Measurements from ENCODE around the gene IGFBP1. TPM values are rescaled to one million over a fixed set of nuclear protein-coding genes. Genes with fewer than 3 reads are reported as not detected.
"Not testable (repeated sequence)": the region's sequence is repeated elsewhere in the genome, so short reads cannot be mapped to it uniquely, and the experiment has no call there.

IGFBP1 gene
- not detected for total RNA-seq

DNA sequence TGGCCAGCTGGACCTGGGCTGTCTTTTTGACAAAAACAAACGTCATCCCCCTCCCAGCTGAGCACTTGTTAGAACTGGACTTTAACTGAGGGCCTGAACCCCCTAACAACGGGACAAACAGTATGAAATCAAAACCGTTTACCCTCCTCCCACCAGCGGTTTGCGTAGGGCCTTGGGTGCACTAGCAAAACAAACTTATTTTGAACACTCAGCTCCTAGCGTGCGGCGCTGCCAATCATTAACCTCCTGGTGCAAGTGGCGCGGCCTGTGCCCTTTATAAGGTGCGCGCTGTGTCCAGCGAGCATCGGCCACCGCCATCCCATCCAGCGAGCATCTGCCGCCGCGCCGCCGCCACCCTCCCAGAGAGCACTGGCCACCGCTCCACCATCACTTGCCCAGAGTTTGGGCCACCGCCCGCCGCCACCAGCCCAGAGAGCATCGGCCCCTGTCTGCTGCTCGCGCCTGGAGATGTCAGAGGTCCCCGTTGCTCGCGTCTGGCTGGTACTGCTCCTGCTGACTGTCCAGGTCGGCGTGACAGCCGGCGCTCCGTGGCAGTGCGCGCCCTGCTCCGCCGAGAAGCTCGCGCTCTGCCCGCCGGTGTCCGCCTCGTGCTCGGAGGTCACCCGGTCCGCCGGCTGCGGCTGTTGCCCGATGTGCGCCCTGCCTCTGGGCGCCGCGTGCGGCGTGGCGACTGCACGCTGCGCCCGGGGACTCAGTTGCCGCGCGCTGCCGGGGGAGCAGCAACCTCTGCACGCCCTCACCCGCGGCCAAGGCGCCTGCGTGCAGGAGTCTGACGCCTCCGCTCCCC lies at the start of gene IGFBP1:
Gene IGFBP1, plus strand, starts transcription at position 304 of the 808 bp plus-strand sequence. Its CDS starts 165 bp downstream, at position 469.
- no peak for DNase-seq

DNA sequence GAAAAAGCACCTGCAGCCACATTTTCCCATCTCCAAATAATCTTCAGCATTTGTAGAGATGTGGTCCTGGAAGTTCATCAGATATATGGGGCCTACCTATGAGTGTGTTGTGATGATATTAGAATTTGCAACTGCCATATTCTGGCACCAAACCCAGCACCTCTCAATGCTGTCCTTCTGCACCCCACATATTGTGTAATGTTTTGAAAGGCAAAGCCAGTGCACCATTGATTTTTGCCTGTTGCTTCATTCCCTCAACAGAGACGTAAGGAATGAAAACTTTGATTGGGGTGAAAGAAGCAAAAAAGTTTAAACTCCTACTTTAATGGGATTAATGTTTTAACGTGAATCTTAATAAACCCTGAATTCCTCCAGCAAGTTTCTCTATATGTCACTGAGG lies 49.4 kb upstream of the IGFBP1 start:
- not testable (repeated sequence) for DNase-seq

DNA sequence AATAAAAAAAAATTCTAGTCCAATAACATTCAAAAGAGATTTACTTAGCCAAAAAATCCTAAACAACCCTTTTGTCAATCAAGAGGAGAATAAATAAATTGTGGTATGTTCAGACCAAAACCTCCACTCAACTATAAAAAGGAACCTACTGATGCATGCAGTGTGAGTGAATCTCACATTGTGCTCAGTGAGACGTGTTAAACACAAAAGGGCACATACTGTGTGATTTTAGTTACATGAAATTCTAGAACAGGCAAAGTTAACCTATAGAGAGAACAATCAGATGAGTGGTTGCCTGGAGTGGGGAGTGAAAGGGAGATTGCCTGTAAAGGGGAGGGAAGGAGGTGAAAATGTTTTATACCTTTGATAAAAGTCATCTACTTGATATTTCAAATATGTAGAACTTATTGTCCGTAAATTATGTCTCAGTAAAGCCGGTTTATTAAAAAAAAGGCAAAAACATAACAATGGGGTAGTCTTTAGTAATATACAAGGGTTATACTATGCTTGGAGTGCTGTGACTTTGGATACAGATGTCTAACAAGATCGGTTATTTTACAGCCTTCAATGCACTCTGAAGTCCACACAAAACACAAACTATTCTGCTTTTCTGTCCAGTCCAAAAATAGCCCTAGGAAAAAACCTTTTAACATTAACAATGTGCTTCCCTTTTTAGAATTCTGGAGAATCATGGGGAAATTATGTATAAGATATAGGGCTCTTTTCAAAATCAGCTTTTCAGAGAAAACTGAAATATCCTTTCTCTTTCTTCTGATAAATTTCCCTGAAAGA lies 46.2 kb upstream of the IGFBP1 start:
- not testable (repeated sequence) for DNase-seq

DNA sequence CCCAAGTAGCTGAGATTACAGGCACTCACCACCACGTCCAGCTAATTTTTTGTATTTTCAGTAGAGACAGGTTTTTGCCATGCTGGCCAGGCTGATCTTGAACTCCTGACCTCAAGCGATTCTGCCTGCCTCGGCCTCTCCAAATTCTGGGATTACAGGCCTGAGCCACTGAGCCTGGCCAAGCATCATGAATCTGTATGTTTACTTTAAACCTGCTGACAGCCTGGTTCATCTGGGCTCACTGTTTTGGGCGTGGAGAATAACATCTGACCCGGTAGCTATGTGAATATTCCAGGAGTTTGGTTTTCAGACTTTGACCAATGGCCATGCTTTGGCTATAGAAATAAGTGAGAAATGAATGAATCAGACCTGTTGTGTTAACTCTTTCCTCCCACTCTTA lies 41.8 kb upstream of the IGFBP1 start:
- not testable (repeated sequence) for DNase-seq

DNA sequence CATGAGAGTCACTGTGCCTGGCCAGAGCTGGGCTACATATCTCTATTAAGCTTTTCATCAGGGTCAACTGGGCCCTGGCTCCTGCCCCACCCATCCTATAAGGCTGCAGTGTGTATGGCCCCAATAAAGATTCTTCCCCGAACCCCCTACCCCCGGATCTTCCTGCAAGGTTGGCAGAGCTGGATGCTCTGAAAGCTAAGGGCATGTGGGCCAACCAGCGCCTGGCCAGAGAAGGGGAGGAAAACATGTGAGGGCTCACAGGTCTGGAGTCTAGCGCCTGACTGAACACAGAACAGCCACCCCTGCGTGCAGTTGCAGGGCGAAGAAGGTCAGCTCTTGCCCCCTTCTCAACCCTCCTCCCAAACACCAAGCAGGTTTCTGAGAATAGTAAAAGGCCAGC lies 39.6 kb upstream of the IGFBP1 start:
- DNase-seq = not testable (repeated sequence)

DNA sequence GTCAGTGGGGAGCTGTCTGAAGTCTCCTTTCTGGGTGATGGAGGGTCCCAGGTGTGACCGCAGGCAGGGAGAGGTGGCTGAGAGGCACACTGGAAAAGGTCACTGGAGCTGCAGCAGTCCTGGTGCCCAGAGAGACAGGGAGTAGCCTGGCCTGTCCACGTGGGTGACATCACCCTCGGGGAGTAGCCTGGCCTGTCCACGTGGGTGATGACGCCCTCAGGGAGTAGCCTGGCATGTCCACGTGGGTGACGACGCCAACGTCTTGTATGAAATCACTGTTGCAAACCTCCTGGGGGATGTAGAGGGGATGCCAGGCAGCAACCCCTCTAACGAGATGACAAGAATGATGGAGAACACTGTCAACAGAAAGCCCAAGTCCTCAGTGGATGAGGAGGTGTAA lies 35.3 kb upstream of the IGFBP1 start:
- DNase-seq = not testable (repeated sequence)

DNA sequence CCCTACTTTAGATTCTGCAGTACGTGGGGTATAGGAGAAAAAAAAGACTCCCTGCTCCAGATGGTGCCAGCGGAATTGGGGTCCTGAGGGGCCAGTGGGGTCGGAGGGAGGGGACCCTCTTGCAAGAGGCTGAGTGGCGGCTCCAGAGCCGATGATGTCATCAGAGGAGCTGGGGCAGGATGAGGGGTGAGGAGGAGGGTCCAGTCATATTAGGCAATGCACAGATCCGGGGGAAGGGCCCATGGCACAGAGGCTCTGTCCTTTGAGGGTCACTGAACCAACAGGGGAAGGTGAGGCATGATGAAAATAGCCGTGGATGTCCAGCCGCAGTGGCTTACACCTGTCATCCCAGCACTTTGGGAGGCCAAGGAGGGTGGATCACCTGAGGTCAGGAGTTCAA lies 34.8 kb upstream of the IGFBP1 start:
- DNase-seq = not testable (repeated sequence)

DNA sequence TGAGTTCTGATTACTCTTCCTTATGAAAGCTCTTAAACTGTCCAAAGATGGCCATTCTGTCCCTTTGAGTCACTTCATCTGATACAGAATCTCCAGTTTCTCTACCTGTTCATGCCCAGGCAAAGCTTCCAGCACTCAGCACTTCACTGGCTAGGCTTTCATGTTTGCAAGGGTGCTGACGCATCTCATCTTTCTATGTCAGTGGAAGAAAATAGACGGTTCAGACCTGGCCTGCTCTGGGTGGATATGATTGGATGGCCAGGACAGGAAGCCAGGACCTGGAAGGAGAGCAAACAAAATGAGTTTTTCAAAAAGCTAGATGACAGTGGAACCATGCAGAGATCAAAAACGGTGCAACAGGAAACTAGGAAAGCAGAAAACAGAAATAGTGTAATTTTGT lies 32.6 kb upstream of the IGFBP1 start:
- DNase-seq = not testable (repeated sequence)

DNA sequence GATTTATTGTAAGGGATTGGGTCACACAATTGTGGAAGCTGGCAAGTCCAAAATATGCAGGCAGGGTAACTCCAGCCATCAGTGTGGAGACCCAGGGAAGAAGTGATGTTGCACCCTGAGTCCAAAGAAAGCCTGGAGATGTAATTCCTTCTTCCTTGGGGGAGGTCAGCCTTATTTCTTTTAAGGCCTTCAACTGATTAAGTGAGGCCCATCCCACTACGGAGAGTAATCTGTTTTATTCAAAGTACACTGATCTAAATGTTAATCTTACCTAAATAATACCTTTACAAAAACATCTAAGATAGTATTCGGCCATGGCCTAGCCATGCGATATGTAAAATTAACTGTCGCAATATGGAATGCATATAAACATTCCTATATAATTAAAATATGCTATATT lies 31.4 kb upstream of the IGFBP1 start:
- DNase-seq = not testable (repeated sequence)

DNA sequence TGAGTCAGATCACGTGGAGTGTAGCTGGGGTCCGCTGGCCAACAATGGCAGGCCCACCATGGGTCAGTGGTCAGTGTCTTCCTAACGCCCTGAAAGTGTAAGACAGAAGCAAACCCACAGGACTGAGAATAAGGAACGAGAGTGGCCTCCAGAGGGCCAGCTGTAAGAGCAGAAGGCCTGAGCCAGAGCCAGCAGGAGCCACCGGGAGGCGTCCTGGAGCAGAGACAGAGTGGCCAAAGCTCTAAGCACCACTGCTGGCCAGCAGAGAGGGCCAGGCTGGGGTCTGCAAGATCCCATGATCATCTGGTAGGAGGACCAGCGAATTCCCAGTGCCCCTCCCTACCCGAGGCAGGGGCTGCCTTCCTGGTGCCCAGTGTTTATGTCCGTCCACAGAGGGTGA lies 24.6 kb upstream of the IGFBP1 start:
- no peak for DNase-seq

DNA sequence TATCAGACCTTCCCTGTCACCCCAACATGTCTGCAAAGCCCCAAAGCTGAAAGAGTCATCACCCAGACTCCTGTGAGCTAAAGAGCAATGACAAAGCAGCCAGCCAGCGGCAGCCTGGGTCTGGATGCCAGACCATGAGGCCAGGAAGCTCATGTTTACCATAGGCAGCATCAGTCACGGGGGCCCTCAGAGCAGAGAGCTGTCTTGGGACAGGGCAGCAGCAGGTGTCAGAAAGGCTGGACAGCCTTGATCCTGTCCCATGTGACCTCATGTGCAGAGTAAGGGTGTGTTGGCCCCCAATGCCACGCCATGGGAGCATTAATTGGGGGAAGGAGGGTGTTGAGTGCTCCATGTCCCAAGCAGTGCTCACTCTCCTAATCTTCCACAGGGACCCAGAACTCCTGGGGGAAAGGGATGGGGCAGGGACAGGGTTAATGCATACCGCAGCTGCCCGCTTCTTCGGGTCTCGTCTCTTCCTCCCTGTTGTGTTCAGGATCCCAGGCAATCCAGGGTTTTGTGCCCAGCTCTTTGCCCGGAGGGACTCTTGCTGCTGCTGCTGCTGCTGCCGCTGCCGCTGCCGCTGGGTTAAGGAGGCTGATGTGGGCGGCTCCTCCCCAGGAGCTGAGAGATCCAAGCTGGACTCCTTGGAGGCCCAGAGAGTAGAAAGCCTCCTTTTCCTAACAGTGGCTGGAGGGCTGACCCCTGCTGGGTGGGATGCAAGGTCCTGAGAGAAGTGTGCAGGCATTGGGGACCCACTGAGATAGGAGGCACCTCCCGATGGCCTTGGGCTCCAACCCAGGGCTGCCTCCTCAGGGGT lies 22.5 kb upstream of the IGFBP1 start:
- no peak for DNase-seq

DNA sequence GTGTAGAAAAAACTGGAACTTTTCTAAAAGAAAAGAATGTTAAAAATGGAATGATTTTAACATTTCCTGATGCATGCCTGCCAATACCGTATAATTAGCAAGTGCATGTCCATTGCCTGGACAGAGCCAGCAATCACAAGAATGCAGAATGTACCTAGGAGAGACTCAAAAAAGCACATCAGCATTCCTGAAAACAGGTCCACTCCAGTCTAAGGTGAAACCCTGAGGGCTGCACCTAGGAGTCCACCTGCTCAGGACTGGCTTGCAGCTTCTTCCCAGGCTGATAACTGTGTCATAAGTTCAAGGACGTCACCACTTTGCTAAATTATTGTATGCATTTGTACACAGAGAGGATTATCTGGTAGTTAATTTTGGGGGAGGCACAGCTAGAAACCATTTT lies 20.8 kb upstream of the IGFBP1 start:
- no peak for DNase-seq

DNA sequence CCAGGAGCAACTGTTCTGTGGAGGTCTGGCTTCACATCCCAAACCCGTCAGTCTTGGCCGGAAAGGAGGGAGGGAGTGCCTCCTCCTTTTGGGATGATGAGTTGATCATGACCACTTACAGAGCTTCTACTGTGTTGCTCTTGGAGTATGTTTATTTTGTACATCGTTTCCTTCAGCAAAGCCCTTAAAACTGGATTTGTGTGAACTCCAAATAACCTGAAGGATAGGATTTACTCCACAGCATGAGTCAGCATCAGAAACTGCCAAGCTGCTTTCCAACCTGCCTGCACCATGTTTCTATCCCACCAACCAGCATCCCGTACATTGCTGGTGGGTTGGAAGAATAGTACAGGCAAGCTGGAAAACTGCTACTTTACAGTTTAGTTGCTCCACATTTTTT lies 18.9 kb upstream of the IGFBP1 start:
- DNase-seq = no peak

DNA sequence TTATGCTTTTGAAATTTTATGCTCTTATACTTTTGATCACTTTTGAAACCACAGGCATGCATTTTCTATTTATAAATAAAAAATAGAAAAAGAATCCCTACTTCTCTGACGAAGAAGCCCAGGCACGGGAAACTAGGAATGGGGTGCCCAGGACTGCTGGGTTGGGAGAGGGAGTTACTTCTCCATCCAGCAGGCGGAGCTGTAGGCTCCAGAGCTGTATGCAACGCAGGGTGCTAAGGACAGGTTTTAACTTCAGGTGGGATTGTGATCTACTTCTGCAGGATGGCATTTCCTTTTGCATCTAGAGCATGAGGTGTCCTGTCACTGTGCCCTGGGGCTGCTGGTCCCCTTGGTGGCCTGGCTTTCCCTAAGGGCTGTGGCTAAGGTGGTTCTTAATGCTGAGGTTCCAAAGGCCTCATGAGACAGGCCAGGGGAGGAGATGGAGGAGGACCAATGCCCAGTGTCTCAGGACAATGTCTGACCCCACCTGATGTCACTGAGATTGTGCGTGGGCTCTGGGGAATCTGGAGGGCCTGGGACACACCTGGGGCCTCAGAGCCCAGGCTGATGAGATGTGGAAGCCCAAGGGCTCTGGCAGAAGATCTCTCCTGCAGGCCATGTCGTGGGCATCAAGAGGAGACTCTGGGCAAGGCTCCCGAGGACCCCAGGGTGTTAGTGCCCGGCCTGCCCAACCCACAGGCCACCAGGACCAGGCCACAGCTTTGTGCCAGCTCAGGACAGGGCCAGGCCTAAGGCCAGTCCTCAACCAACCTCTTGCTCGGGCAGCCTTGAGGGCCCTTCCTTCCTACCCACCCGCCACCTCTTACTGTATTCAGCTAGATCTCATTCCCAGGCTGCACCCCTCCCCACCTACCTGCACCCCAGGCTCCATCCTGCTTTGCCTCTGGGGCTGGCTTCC lies 15.9 kb upstream of the IGFBP1 start:
- no peak for DNase-seq

DNA sequence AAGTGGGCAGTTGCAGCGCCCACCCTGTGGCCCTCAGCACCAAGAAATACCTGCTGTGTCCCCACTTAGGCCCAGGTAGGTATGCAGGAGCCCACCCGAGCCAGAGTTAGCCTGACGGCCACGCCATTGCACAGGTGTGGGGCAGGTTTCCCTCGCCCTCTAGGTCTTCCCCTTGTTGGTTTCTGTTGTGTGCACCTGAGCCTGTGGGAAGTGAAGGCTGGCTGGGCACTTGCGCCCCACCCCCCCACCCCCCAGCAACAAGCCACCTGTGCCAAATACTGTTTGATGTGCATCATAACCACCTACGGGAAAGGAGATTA lies 15.3 kb upstream of the IGFBP1 start, which contains the start of gene CCDC201:
Gene CCDC201, minus strand, starts transcription at position 48 of the 320 bp plus-strand sequence. CDS start 75 bp downstream, outside the sequence.
- DNase-seq = no peak

DNA sequence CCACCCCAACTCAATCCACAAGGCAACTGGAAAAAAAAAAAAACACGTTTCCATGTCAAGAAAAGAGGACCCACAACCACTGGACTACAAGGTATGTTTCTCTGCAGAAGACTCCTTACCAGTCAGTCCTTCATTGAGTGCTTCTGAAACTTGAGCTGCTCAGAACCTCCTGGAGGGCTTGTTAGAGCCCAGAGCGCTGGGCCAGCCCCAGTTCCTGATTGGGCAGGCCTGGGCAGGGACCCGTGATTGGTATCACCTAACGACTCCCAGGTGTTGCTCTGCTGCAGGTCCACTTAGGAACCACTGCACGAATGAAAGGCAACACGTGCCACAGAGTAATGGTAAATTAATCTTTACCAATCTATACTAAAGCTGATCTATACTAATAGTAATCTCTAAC lies 14.9 kb upstream of the IGFBP1 start:
- DNase-seq = no peak

DNA sequence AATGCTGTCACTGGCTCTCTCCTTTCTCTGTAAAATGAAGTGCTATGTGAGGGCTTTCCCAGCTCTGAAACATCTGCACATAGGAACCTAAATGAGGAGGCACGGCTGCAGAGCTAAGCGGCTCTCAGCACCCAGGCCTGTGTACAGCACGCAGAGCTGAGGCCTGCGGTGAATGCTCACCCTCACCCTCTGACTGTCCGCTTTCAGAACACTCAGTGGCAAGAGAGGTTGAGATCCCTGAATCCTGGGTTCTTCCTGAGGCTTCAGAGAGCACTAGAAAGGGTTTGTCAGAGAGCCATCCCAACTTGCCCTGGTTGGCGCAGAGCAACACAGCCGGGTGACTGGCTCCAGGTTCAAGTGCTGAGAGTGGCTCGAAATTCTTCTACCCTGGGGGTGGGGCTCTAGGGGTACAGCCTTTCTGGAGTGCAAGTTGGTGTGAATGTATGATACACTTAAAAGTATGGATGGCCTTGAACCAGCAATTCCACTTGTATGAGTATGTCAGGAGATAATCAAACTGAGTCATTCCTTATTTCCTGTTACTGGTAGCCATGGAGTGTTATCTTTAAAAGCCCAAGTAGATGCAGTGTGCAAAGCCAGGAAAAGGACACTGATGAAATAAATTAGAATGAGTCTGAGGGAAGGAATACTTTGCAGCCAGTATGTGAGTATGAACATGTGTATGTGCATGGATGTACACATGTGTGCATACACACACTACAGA lies 13.7 kb upstream of the IGFBP1 start:
- no peak for DNase-seq

DNA sequence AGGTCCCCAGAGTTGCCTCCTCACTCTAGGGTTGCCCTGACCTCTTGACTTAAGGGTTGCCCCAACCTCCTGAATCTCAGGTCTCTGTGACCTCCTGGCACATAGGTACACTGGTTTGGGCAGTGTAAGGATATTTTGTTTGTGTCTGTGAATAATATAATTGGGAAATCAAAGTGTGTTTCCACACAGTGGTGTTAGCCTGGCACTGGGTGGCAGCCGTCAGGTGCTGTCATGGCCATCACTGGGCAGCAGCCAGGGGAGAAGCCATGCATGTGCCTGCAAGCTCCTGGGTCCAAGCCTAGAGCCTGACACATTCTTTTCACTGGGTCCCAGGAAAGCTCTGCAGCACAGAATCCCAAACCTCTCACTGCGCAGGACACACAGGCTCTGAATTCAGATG lies 11.8 kb upstream of the IGFBP1 start:
- DNase-seq = no peak

DNA sequence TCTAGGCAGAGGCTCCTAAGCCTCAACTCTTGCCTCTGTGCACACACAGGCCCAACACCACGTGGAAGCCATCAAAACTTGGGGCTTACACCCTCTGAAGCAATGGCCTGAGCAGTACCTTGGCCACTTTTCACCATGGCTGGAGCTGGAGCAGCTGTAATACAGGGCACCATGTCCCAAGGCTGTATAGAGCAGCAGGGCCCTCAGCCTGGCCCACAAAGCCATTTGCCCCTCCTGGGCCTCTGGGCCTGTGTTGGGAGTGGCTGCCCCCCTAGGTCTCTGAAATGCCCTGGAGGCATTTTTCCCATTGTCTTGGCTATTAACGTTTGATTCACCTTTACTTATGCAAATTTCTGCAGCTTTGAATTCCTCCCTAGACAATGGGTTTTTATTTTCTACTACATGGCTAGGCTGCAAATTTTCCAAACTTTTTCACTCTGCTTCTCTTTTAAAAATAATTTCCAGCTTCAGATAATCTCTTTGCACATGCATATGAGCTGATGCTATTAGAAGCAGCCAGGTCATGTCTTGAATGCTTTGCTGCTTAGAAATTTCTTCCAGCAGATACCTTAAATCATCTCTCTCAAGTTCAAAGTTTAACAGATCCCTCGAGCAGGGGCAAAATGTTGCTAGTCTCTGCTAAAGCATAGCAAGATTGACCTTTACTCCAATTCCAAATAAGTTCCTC lies 9.7 kb upstream of the IGFBP1 start:
- no peak for DNase-seq

DNA sequence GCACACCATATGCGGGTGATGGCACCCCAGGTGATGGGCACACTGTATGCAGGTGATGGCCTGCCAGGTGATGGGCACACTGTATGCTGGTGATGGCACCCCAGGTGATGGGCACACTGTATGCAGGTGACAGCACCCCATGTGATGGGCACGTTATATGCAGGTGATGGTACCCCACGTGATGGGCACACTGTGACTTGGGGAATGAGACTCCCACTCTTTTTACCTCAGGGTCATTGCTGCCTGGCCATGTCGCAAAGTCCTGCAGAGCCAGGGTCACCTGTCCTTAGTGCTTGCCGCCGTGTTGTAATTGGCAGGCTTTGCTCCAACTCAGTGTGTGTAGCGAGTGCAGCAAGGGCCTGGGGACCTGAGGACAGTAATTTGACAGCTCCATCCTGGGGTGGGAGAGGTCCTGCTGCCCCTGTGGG lies 7.8 kb upstream of the IGFBP1 start:
- no peak for DNase-seq

DNA sequence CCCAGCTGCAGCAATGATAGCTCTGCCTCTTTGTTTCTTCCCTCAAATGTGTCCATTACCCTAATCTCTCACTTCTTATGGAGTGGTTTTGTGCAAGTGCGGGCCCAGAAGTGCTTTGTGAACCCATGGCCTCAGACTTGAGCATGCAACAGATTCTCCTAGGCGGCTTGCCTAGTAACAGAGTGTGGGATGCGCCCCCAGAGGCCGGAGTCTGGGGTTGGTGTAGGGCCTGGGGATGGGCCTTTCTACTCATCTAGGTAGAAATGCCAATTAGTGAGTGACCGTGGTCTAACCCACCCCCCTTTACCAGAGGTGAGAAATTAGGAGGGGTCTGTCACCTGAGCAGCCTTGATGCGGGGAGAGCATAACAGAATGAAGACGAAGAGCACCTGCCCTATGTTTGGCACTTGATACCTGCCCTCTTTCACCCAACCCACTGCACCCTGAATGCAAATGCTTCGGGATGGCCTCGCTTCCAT lies 7.0 kb upstream of the IGFBP1 start:
- no peak for DNase-seq
